Measurements from ENCODE around the gene LRRC3.

LRRC3 gene

GRCh38 chr21:44458971-44459711 is 3.8 kb downstream of the LRRC3 start:
- no peaks in the 10 kb centered on the region for H3K4me1 ChIP-seq (ENCODE audit: control insufficient read depth, insufficient read depth, low read length)
- H3K36me3 ChIP-seq (ENCODE audit: control insufficient read depth in 2 of 2, insufficient read depth in 1 of 2, low read length in 2 of 2): peaks cover 0 to 5% of the 10 kb centered on the region in 2 experiments; a peak in 1 of 3 replicates
- TF ChIP-seq GLIS2 (tag by site-specific recombination; IDR thresholded peaks at IDR 0.05): no peak
- TF ChIP-seq ZNF335 (tag by site-specific recombination; conservative IDR thresholded peaks at IDR 0.05): no peak
- no peak for TF ChIP-seq ZBTB10 (tag by site-specific recombination; IDR thresholded peaks at IDR 0.05)
- no peak for TF ChIP-seq ZNF670 (tag by site-specific recombination; IDR thresholded peaks at IDR 0.05; ENCODE audit: low read depth)
- no peak for TF ChIP-seq ZNF138 (tag by site-specific recombination; IDR thresholded peaks at IDR 0.05; ENCODE audit: borderline replicate concordance)
- no peak for TF ChIP-seq HOXC10 (CRISPR knock-in tag; IDR thresholded peaks at IDR 0.05)
- TF ChIP-seq ZSCAN16 (tag by site-specific recombination; IDR thresholded peaks at IDR 0.05): no peak
- TF ChIP-seq ZNF174 (tag by site-specific recombination; IDR thresholded peaks at IDR 0.05): no peak
- TF ChIP-seq GLI4 (tag by site-specific recombination; IDR thresholded peaks at IDR 0.05): no peak
- no peak overlapping the region for H3K27ac ChIP-seq (ENCODE audit: extremely low read depth, low read depth, low read length)
- ChIA-PET CTCF (interaction anchor here (1.3 kb wide), 1 partner anchor 25 kb away, joined by 3 read pairs; no protein-coding TSS in a partner anchor), POLR2A (no interaction called here)
- H3K9me3 ChIP-seq (ENCODE audit: control insufficient read depth, insufficient read depth, low read depth, low read length): no peaks in the 10 kb centered on the region
- no peak overlapping the region for H3K4me3 ChIP-seq (ENCODE audit: low read depth, low read length)

GRCh38 chr21:44459712-44460440 is 4.6 kb downstream of the LRRC3 start:
- ChIA-PET POLR2A (no interaction called here), CTCF (no interaction called here)
- Histone ChIP-seq H3K4me1 (ENCODE audit: control insufficient read depth, insufficient read depth, low read length) (no peaks in the 10 kb centered on the region), H3K36me3 (ENCODE audit: control insufficient read depth in 2 of 2, insufficient read depth in 1 of 2, low read length in 2 of 2) (peaks cover 0 to 5% of the 10 kb centered on the region in 2 experiments; a peak in 1 of 3 replicates), H3K27ac (ENCODE audit: extremely low read depth, low read depth, low read length) (no peak overlapping the region), H3K9me3 (ENCODE audit: control insufficient read depth, insufficient read depth, low read depth, low read length) (no peaks in the 10 kb centered on the region), H3K4me3 (ENCODE audit: low read depth, low read length) (no peak overlapping the region)
- no peak for TF ChIP-seq ZSCAN4 (tag by site-specific recombination; IDR thresholded peaks at IDR 0.05)
- no peak for TF ChIP-seq HOXC10 (CRISPR knock-in tag; IDR thresholded peaks at IDR 0.05)
- no peak for TF ChIP-seq ZNF548 (tag by site-specific recombination; IDR thresholded peaks at IDR 0.05)
- no peak for TF ChIP-seq ZNF692 (tag by site-specific recombination; IDR thresholded peaks at IDR 0.05)
- TF ChIP-seq ZNF155 (tag by site-specific recombination; IDR thresholded peaks at IDR 0.05): no peak
- no peak for TF ChIP-seq ZNF354C (tag by site-specific recombination; IDR thresholded peaks at IDR 0.05; ENCODE audit: borderline replicate concordance, low read depth)
- no peak for TF ChIP-seq ZNF223 (tag by site-specific recombination; IDR thresholded peaks at IDR 0.05)
- TF ChIP-seq ZNF248 (tag by site-specific recombination; IDR thresholded peaks at IDR 0.05): no peak
- no peak for TF ChIP-seq INSM2 (tag by site-specific recombination; IDR thresholded peaks at IDR 0.05)
- TF ChIP-seq ZNF350 (tag by site-specific recombination; IDR thresholded peaks at IDR 0.05): no peak
- no peak for TF ChIP-seq ZNF202 (tag by site-specific recombination; IDR thresholded peaks at IDR 0.05; ENCODE audit: borderline replicate concordance)
- TF ChIP-seq ZNF701 (tag by site-specific recombination; IDR thresholded peaks at IDR 0.05): no peak
- no peak for TF ChIP-seq ZNF394 (tag by site-specific recombination; IDR thresholded peaks at IDR 0.05; ENCODE audit: borderline replicate concordance)
- no peak for TF ChIP-seq PBX3 (CRISPR knock-in tag; IDR thresholded peaks at IDR 0.05)
- no peak for TF ChIP-seq ZNF530 (tag by site-specific recombination; IDR thresholded peaks at IDR 0.05; ENCODE audit: low read depth)
- TF ChIP-seq MYNN (tag by site-specific recombination; IDR thresholded peaks at IDR 0.05; ENCODE audit: borderline replicate concordance): no peak
- no peak for TF ChIP-seq BCL11A (tag by site-specific recombination; IDR thresholded peaks at IDR 0.05; ENCODE audit: low read depth)
- TF ChIP-seq ZNF426 (tag by site-specific recombination; IDR thresholded peaks at IDR 0.05): no peak

Measured in HEK293 (cell line).